GM12865 (cell line): ENCODE results near the gene LASP1NB.

Experiments used
- DNase-seq: peaks from one replicate; pipeline ENCODE4 v3.0.0; 2010; ENCODE audit warnings: low read depth
- H3K4me3 ChIP-seq: 2 replicates; pipeline ENCODE4 v1.5.1; 2011; ENCODE audit warnings: mild to moderate bottlenecking, low read depth, low read length, control low read depth
- TF ChIP-seq, protein P1 (sequence below): IDR thresholded peaks from 2 replicates; pipeline ENCODE4 v1.5.1; 2011; ENCODE audit warnings: low read length, control low read depth, low read depth, inconsistent platforms; ENCODE audit not compliant: insufficient read depth; ENCODE audit errors: missing control alignments

Gene LASP1NB

DNA sequence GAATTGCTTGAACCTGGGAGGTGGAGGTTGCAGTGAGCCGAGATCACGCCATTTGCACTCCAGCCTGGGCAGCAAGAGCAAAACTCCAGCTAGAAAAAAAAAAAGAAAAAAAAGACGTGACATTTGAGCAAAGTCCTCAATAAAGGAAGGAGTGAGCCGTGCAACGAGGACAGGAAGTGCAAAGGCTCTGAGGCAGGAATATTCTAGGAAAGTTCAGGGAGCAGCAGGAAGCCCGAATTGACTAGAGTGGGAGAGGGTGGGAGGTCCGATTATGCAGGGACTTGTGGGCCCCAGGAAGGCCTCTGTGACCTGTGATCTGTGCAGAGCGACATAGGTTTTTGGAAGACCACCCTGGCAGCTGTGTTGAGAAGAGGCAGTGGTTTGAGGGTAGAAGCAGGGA lies 8.6 kb upstream of the LASP1NB start:
- TF ChIP-seq, protein P1, sequence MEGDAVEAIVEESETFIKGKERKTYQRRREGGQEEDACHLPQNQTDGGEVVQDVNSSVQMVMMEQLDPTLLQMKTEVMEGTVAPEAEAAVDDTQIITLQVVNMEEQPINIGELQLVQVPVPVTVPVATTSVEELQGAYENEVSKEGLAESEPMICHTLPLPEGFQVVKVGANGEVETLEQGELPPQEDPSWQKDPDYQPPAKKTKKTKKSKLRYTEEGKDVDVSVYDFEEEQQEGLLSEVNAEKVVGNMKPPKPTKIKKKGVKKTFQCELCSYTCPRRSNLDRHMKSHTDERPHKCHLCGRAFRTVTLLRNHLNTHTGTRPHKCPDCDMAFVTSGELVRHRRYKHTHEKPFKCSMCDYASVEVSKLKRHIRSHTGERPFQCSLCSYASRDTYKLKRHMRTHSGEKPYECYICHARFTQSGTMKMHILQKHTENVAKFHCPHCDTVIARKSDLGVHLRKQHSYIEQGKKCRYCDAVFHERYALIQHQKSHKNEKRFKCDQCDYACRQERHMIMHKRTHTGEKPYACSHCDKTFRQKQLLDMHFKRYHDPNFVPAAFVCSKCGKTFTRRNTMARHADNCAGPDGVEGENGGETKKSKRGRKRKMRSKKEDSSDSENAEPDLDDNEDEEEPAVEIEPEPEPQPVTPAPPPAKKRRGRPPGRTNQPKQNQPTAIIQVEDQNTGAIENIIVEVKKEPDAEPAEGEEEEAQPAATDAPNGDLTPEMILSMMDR: no peak

DNA sequence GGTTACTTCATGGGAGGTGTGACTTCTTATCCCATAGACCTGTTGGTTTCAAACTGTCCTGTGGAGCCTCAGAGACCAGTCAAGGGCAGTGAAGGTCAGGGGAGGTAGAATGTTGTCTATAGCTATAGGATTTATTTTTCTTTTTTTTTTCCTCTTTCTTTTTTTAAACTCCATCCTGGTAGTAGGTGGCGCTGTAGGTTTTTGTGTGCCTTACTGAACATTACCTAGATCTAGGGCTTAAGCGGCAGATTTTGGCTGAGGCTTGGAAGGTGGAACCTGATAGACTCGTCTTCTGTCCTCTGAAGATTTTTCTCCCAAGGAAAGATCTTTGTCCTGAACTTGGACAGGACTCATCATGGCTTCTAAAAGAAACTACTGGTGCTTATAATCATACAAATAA lies 8.2 kb upstream of the LASP1NB start:
- DNase-seq: no peak
- TF ChIP-seq, protein P1: no peak
- H3K4me3 ChIP-seq: no peak overlapping the region

More for the DNA sequence above, 8.6 kb upstream of the LASP1NB start:
- no peak for DNase-seq
- no peak overlapping the region for H3K4me3 ChIP-seq

DNA sequence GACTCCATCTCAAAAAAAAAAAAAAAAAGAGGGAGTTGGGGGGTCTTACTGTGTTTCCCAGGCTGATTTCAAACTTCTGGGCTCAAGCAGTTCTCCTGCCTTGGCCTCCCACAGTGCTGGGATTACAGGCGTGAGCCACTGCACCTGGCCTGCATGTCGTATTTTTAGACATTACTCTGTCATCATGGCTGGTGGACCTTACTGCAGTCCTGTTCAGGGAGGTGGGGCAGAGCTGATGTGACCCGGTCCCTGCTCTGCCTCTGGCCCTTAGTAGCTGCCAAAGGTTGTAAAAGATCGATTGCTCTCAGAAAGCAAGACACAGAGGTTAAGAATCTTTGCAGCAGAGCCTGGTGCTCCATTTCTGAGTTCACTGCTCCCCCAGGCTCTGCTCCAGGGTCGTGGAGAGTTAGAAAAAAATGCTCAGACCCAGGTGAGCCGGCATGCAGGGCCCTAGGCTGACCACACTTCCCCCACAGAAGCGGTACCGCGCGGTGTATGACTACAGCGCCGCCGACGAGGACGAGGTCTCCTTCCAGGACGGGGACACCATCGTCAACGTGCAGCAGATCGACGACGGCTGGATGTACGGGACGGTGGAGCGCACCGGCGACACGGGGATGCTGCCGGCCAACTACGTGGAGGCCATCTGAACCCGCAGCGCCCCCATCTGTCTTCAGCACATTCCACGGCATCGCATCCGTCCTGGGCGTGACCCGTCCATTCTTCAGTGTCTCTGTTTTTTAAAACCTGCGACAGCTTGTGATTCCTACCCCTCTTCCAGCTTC lies 7.1 kb upstream of the LASP1NB start:
- TF ChIP-seq, protein P1: no peak
- no peak for DNase-seq
- H3K4me3 ChIP-seq: no peak overlapping the region

- TF ChIP-seq, protein P1: no peak
- no peak for DNase-seq
- H3K4me3 ChIP-seq: no peak overlapping the region
Measured at GRCh38 chr17:38918916-38919315, 6.5 kb upstream of the LASP1NB start.

GRCh38 chr17:38919316-38920078 lies 5.9 kb upstream of the LASP1NB start:
- no peak overlapping the region for H3K4me3 ChIP-seq
- TF ChIP-seq, protein P1: no peak
- no peak for DNase-seq

DNA sequence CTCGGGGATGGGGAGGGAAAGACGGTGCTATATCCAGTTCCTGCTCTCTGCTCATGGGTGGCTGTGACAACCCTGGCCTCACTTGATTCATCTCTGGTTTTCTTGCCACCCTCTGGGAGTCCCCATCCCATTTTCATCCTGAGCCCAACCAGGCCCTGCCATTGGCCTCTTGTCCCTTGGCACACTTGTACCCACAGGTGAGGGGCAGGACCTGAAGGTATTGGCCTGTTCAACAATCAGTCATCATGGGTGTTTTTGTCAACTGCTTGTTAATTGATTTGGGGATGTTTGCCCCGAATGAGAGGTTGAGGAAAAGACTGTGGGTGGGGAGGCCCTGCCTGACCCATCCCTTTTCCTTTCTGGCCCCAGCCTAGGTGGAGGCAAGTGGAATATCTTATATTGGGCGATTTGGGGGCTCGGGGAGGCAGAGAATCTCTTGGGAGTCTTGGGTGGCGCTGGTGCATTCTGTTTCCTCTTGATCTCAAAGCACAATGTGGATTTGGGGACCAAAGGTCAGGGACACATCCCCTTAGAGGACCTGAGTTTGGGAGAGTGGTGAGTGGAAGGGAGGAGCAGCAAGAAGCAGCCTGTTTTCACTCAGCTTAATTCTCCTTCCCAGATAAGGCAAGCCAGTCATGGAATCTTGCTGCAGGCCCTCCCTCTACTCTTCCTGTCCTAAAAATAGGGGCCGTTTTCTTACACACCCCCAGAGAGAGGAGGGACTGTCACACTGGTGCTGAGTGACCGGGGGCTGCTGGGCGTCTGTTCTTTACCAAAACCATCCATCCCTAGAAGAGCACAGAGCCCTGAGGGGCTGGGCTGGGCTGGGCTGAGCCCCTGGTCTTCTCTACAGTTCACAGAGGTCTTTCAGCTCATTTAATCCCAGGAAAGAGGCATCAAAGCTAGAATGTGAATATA lies 4.8 kb upstream of the LASP1NB start:
- no peak overlapping the region for H3K4me3 ChIP-seq
- no peak for DNase-seq
- TF ChIP-seq, protein P1: no peak
